ENCODE measurements around the gene PLEK. TPM values are rescaled to one million over a fixed set of nuclear protein-coding genes. Genes with fewer than 3 reads are reported as not detected.
"Not testable (repeated sequence)": the region's sequence is repeated elsewhere in the genome, so short reads cannot be mapped to it uniquely, and the experiment has no call there.

Gene PLEK
- total RNA-seq, 1 experiment from 2014 or later, result not detected

DNA sequence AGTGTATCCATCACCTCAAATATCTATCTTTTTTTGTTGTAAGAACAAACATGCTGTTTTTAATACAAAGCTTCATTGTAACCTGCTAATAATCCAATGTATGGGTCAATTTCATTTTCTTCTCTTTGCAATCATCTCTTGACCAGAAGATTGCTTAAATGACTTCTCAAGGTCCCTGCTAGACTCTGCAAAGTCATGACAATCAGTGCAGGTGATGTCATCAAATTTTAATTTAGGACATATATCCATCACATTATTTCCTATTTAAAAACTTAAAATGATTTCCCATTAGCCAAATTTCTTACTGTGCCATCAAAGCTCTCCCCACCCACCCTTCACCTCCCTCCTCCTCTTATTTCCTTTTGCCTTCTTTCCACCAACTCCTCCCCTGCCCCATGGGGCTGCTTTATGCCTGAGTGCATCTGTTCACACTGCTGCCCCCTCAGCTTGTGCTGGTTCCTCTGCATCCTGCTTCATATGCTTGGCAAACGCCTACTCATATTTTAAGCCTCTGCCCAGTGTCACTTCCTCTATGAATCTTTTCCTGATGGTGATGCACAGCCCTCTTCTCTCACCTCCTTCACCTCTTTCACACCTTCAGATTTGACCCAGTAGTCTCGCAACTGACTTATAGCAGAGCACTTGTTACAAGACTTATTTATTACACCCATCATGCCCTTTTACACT is 20.3 kb downstream of the PLEK start:
- DNase-seq (ENCODE audit: low read depth), result no peak

DNA sequence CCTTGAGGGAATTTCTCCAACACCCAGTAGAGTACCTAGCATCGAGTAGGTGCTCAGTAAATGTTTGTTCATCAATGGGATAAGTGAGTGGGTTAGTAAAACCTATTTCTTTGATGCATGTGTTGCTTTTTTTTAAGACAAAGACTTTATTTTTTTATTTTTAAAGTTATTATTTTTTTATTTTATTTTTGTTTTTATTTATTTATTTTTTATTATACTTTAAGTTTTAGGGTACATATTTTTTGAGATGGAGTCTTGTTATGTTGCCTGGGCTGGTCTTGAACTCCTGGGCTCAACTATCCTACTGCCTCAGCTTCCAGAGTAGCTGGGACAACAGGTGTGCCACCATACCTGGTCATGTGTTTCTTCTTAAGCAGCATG is 20.8 kb downstream of the PLEK start:
- DNase-seq (ENCODE audit: low read depth), result no peak

DNA sequence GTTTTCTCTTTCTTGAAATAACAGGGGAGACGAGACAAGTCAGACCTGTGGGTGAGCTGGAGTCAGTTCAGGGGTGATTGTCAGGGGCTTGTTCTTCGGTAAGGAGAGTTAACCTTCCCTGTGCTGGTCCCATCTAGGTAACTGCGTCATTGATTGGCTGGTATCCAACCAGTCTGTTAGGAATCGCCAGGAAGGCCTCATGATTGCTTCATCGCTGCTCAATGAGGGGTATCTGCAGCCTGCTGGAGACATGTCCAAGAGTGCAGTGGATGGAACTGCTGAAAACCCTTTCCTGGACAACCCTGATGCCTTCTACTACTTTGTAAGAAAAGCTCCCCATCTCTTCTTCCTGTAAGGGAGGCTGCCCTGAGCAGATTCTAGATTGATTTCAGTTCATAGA is 21.3 kb downstream of the PLEK start:
- no peak for DNase-seq (ENCODE audit: low read depth)

DNA sequence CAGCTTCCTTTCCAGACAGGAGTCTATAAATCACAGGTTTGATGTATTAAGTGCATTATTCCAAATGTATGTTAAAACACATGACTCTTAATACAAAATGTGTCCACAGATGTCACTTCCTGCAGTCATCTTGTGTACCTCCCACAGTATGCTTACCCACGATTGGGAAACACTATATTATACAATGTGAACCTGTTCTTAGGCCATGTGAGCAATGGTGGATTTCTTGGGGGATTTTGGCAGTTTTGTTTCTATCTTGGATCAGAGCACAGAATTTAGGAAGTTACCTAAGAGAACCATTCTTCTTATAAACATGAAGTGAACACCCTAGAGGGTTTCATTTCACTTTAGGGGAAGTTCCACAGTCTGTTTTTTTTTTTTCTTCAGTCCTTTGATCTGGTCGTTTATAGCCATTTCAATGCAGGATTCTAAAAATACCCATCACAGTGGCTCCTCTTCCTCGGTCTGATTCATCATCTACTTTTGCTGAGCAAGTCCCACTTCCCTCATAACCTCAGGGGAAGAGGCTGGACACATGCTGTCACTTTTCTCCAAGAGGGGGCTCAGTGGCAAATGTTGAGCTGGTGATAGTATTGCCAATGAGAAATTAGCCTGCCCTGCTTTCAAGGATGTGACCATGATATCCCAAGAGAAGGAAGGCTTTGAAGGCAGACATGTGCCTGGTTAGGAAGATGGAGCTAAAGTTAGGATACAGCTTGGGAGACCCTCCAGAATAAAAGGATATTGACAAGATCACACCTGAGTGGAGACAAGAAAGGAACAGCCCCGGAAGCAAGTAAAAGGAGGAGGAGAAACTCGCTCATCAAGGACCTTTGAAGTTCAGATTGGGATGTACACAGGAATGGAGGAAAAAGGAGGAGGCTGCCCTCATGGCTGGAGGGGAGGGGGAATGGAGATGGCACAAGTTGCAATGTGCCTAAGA is 22.6 kb downstream of the PLEK start:
- DNase-seq (ENCODE audit: low read depth), result no peak

DNA sequence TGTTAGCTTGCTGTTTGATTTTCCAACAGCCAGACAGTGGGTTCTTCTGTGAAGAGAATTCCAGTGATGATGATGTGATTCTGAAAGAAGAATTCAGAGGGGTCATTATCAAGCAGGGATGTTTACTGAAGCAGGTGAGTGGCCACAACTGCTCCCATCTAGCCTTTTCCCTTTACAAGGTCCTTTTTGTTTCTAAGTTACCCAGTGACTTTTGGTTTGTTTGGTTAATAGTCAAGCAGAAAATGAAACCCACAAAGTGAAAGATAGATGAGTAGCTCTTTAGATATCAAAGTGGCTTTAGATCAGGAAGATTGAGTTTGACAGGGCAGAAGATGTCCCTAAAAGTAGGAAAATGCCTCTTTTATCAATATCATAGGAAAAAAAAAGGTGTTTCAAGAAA is 23.3 kb downstream of the PLEK start:
- DNase-seq (ENCODE audit: low read depth), result no peak

DNA sequence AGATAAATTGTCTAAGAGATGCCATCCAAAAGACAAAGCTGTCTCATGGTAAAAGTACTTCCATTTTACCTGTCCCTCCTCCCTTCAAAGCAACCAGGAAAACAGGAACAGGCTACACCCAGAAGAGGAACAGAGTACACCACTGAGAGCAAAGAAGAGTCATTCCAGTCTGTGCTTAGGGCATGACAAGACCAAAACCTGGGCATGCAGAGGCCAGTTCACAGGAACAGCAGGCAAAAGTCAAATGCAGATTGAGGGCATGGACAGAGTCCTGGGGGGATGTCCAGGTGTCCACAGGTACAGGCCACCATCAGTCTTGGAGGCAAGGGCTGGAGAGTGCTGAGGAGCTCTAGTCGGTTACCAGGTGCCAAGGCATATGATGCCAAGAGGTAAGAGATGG is 23.7 kb downstream of the PLEK start:
- DNase-seq (ENCODE audit: low read depth), result no peak

DNA sequence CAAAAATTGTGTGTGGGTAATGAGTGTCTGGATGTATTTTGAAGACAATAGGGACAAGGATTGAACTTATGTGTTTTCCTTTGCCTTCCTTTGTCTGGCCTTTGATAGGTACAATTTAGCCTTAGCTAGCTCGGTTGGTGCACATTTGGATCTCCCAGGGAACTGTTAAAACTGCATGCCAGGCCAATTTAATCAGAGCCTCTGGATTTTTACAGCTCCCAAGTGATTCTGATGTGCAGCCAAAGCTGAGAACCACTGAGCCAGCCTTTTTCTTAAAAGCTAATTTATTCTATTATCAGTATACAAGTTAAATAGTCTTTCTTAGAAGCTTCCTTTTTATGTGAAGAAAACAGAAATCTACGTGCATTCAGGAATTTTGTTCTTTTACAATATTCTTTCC is 25.0 kb downstream of the PLEK start:
- no peak for DNase-seq (ENCODE audit: low read depth)

DNA sequence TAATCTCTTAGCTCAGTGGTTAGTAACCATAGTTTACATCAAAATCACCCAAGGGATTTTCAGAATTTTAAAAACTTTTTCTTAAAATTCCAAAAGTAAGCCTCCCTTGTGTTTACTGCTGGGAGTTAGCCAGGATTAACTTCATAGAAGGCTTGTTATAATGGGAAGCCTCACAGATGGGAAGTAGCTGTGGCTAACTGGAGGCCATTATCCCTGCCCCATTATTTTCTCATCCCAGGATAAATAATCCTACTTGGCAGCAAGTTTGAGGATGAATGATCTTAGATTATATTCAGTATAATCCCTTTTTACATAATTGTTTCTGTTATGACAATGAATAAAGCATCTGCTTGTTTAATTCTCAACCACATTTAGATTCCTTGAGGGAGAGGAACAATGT is 25.5 kb downstream of the PLEK start:
- no peak for DNase-seq (ENCODE audit: low read depth)

DNA sequence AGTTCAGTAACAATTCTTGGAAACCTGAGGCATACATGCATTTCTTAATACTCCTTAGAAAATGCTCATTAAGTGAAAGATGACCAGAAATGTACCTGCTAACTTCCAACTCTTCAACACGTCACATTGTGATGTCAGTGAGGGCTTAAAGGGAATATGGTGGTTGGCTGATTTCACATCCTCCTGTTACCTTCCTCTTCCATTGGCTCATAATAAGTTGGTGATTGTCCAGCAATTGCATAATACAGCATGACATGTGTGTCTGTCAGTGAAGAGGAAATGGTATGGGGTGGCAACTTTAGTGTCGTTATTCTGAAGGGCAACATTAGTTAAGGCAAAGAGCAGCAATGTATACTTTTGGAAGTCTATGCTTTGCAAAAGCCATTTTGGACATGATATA is 26.0 kb downstream of the PLEK start:
- DNase-seq (ENCODE audit: low read depth), result no peak

DNA sequence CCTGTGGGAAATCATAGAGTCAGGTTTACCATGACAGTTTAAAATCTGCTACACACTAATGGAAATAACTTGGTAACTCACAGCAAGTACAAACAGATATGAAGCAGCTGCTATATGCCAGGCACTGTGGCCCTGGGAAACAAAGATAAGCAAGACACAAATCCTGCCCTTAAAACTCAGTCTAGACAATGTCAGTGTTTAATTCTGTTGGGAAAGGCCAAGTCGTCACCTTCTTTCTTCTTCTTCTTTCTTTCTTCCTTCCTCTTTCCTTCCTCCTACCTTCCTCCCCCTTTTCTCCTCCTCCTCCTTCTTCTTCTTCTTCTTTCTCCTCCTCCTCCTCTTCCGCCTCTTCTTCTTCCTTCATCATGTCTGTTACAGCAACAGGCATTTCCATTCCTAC is 26.8 kb downstream of the PLEK start:
- no peak for DNase-seq (ENCODE audit: low read depth)

DNA sequence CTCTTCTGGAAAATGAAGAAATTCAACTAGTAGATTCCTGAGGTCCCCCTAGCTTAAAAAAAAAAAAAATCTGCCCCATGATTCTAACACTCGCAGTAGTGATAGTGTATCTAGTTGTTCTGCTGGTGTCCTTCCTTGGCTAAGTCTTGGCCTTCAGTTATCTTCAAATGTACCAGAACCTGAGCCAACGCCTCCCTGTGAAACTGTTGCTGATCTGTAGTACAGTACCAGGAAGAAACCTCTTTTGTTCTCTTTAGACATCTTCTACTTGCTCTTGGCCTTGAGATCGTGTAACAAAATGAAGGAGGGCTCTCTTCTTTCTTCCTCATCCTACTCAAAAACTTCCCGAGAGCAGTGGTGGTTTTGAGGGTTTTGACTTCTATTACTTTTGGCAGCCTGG is 31.0 kb downstream of the PLEK start:
- no peak for DNase-seq (ENCODE audit: low read depth)

DNA sequence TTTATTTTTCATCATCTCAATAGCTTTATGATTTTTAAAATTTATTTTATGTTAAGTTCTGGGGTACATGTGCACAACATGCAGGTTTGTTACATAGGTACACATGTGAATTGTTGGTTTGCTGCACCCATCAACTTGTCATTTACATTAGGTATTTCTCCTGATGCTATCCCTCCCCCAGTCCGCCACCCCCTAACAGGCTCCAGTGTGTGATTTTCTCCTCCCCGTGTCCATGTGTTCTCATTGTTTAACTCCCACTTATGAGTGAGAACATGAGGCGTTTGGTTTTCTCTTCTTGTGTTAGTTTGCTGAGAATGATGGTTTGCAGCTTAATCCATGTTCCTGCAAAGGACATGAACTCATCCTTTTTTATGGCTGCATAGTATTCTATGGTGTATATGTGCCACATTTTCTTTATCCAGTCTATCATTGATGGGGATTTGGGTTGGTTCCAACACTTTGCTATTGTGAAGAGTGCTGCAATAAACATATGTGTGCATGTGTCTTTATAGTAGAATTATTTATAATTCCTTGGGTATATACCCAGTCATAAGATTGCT is 32.7 kb downstream of the PLEK start:
- not testable (repeated sequence) for DNase-seq (ENCODE audit: low read depth)

DNA sequence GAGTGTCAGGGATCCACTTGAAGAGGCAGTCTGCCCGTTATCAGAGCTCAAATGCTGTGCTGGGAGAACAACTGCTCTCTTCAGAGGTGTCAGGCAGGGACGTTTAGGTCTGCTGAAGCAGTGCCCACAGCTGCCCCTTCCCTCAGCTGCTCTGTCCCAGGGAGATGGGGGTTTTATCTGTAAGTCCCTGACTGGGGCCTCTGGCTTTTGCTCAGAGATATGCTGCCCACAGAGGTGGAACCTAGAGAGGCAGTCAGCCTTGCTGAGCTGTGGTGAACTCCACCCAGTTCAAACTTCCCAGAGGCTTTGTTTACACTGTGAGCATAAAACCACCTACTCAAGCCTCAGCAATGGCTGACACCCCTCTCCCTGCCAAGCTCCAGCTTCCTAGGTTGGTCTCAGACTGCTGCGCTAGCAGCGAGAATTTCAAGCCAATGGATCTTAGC is 38.1 kb downstream of the PLEK start:
- no peak for DNase-seq (ENCODE audit: low read depth)

DNA sequence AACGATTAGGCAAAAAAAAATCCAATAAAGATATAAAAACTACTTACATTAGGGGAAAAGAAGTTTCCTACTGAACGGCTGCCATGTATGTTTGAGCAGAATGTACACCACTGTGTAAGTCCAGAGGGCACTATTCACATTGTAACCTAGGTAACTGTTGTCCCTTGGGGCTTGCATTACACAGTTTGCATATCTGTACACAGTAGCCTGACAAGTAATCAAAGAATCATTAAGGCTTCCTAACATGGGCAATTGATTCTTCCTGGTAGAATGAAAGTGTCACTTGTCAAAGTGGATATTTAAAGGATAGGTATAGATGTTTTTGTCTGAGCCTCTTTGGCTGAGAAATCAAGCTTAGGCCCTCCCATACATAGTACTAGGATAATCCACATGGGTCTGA is 39.1 kb downstream of the PLEK start:
- DNase-seq (ENCODE audit: low read depth), result no peak

DNA sequence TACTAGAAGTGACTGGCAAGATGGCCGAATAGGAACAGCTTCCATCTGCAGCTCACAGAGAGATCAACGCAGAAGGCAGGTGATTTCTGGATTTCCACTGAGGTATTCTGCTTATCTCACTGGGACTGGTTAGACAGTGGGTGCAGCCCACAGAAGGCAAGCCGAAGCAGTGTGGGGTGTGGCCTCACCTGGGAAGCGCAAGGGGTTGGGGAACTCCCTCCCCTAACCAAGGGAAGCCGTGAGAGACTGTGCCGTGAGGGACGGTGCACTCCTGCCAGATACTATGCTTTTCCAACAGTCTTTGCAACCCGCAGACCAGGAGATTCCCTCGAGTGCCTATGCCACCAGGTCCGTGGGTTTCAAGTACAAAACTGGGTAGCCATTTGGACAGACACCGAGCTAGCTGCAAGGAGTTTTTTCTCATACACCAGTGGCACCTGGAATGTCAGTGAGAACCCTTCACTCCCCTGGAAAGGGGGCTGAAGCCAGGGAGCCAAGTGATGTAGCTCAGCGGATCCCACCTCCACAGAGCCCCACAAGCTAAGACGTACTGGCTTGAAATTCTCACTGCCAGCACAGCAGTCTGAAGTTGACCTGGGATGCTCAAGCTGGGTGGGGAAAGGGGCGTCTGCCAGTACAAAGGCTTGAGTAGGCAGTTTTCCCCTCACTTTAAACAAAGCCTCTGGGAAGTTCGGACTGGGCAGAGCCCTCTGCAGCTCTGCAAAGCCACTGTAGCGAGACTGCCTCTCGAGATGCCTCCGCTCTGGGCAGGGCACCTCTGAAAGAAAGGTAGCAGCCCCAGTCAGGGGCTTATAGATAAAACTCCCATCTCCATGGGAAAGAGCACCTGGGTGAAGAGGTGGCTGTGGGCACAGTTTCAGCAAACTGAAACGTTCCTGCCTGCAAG is 40.1 kb downstream of the PLEK start:
- no peak for DNase-seq (ENCODE audit: low read depth)

DNA sequence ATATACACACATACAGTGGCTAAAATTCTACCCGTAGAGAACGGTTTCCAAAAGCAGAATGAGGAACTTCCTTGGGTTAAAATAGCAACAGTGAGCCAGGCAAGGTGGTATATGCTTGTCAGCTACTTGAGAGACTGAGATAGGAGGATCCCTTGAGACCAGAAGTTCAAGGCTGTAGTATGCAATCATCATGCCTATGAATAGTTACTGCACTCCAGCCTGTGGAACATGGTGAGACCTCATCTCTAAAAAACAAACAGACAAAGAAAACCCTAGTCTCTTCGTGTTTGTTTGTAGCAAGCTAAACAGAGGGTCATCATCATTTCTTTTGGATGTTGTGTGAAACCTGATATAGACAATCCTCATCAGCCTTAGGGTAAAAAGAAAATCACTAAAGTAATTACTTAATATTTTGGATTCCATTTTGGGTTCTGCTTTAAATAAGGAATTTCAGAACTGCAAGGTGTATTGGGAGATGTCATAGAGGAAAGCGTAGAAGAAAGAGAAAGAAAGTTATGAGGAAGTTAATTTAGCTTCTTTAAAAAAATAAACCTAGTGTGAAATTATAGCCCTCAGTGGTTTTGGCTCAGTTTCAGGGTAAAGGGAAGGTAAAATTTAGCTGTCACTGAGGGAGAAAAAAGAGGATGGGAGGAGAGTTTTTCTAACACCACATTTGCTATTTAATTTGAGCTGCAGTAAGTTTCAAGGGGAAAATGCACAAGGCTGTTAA is 46.5 kb downstream of the PLEK start:
- DNase-seq (ENCODE audit: low read depth), result no peak

DNA sequence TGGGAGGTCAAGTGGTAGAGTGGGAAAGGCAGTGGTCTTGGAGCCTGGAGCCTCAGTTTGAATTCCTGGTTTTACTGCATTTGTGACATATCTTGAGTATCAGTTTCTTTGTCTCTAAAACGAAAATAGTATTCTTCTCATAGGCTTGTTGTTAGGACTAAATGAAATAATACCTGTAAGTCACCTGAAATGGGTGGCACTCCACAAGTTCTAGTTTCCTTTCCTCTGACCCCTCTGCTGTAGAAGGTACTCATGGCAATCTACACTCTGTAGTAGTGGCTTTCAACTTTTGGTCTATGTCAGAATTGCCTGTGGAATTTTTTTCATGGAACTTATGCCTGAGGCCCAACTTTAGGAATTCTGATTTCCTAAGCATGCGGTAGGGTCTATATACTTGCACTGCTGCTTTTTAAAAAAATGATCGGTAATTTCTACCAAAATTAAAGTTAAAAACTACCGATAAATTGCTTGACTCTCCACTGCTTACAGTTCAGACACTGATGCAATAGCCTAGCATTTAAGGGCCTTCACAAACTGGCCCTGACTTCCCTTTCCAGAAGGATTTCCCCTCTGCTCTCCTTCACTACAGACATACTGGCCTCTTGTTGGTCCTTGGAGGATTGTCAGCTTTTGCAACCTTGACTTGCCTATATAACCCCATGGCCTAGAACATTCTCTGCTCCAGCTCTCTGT is 47.2 kb downstream of the PLEK start:
- DNase-seq (ENCODE audit: low read depth), result no peak

DNA sequence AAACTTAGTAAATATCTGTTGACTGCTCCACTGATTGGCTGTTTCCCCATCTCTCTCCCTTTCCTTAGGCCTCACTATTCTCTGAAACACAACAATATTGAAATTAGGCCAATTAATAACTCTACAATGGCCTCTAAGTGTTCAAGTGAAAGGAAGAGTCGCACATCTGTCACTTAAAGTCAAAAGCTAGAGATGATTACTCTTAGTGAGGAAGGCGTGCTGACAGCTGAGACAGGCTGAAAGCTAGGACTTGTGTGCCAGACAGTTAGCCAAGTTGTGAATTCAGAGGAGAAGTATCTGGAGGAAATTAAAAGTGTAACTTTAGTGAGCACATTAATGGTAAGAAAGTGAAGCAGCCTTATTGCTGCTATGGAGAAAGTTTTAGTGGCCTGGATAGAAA is 48.4 kb downstream of the PLEK start:
- no peak for DNase-seq (ENCODE audit: low read depth)

DNA sequence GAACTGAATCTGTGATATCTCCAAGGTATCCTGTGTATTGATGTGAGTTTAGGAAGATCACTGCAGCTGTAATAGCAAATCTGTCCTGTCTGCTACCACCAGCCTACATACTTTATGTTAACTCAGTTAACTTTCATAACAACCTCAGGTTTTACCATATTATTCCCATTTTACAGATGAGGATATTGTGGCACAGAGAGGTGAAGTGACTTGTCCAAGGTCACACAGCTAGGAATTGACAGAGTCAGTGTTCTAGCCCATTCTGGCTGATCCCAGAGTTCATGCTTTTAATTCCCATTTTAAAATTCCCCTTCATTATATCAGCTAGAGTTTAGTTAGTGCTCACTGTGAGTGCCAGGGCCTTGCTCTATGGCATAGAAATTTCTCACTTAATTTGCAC is 49.4 kb downstream of the PLEK start:
- no peak for DNase-seq (ENCODE audit: low read depth)

DNA sequence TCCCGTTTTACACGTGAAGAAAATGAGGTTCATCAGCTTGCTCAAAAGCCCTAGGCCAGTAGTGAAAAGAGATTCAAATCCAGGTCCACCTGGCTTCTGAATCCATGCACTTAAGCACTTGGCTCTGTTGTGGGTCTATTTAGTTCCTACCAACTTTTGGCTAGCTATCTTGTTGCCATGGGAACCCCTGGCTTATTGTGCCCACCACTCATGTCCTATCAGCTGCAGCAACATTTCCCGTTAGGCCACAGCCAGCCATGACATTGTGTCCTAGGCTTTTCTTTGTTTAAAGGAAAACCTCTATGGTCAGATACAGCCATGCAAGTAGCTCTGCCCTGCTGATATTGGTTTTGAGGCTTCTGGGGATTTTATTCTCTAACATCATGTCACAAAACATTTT is 49.8 kb downstream of the PLEK start:
- no peak for DNase-seq (ENCODE audit: low read depth)

DNA sequence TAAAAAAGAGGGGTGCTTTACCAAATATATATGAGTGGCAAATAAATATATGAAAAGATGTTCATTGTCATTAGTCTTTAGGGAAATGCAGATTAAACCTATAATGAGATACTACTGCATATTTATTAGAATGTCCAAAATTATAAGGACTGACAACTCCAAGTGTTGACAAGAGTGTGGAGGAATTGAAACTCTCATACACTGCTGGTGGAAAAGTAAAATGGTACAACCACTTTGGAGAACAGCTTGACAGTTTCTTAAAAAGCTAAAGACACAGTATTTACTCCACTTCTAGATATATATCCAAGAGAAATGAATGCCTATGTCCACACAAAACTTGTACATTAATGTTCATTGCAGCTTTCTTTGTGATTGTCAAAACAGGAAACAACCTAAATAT is 50.4 kb downstream of the PLEK start:
- DNase-seq (ENCODE audit: low read depth), result no peak

Data from Daoy (cell line).